HepG2 (cell line): Measurements from ENCODE around the gene NXPE3. TPM values are rescaled to one million over a fixed set of nuclear protein-coding genes. Genes with fewer than 3 reads are reported as not detected.

Experiments
- ATRX ChIP-seq: sonication (generic); formaldehyde crosslinking; IDR thresholded peaks from 2 replicates; pipeline ENCODE4 v1.4.0; 2020; ENCODE audit warnings: missing genetic modification reagents, borderline replicate concordance
- E2F2 ChIP-seq: sonication (generic); formaldehyde crosslinking; IDR thresholded peaks from 2 replicates; pipeline ENCODE4 v1.4.0; 2020; ENCODE audit warnings: missing genetic modification reagents, borderline replicate concordance
- FOSL2 ChIP-seq: sonication (generic); formaldehyde crosslinking; IDR thresholded peaks from 2 replicates; pipeline ENCODE4 v1.4.0; 2020; ENCODE audit warnings: missing genetic modification reagents
- GATAD2A ChIP-seq: IDR thresholded peaks from 2 replicates; pipeline ENCODE4 v1.6.1; 2016
- HDAC1 ChIP-seq: sonication (generic); formaldehyde crosslinking; IDR thresholded peaks from 2 replicates; pipeline ENCODE4 v1.5.1; 2020; ENCODE audit warnings: mild to moderate bottlenecking, missing genetic modification reagents
- HDAC6 ChIP-seq: fragments of 200-600 bp; sonication (generic); IDR thresholded peaks from 2 replicates; pipeline ENCODE4 v1.7.0; 2017; ENCODE audit warnings: mild to moderate bottlenecking, antibody characterized with exemption, low read length, low read depth
- MATR3 ChIP-seq: sonication (generic); formaldehyde crosslinking; IDR thresholded peaks from 2 replicates; pipeline ENCODE4 v1.4.0; 2020; ENCODE audit warnings: missing genetic modification reagents
- NFYB ChIP-seq: sonication (generic); formaldehyde crosslinking; IDR thresholded peaks from 2 replicates; pipeline ENCODE4 v1.4.0; 2020; ENCODE audit warnings: missing genetic modification reagents
- PAX8 ChIP-seq: sonication (generic); formaldehyde crosslinking; IDR thresholded peaks from 2 replicates; pipeline ENCODE4 v1.8.0; 2022; ENCODE audit warnings: mild to moderate bottlenecking, missing genetic modification reagents, borderline replicate concordance
- RERE ChIP-seq: IDR thresholded peaks from 2 replicates; pipeline ENCODE4 v1.6.1; 2016; ENCODE audit warnings: low read depth, missing genetic modification reagents, missing compliant biosample characterization
- SMAD3 ChIP-seq: sonication (generic); formaldehyde crosslinking; IDR thresholded peaks from 2 replicates; pipeline ENCODE4 v1.4.0; 2020; ENCODE audit warnings: missing genetic modification reagents
- TMF1 ChIP-seq: sonication (generic); formaldehyde crosslinking; IDR thresholded peaks from 2 replicates; pipeline ENCODE4 v1.8.1; 2022; ENCODE audit warnings: low read depth, missing genetic modification reagents
- ZBTB8A ChIP-seq: sonication (generic); formaldehyde crosslinking; IDR thresholded peaks from 2 replicates; pipeline ENCODE4 v1.4.0; 2020; ENCODE audit warnings: mild to moderate bottlenecking, low read depth, missing genetic modification reagents, borderline replicate concordance
- ZFYVE20 ChIP-seq: sonication (generic); formaldehyde crosslinking; IDR thresholded peaks from 2 replicates; pipeline ENCODE4 v1.8.0; 2023; ENCODE audit warnings: low read depth, mild to moderate bottlenecking, moderate library complexity, missing genetic modification reagents, borderline replicate concordance
- ZIK1 ChIP-seq: sonication (generic); formaldehyde crosslinking; IDR thresholded peaks from 2 replicates; pipeline ENCODE4 v1.5.0; 2020; ENCODE audit warnings: mild to moderate bottlenecking, low read depth, missing genetic modification reagents, borderline replicate concordance
- ZNF234 ChIP-seq: sonication (generic); formaldehyde crosslinking; conservative IDR thresholded peaks from 2 replicates; pipeline ENCODE4 v1.5.1; 2020; ENCODE audit warnings: mild to moderate bottlenecking, missing genetic modification reagents
- ZNF484 ChIP-seq: sonication (generic); formaldehyde crosslinking; IDR thresholded peaks from 2 replicates; pipeline ENCODE4 v1.5.1; 2020; ENCODE audit warnings: mild to moderate bottlenecking, low read depth, missing genetic modification reagents, borderline replicate concordance
- ZNF501 ChIP-seq: sonication (generic); formaldehyde crosslinking; IDR thresholded peaks from 2 replicates; pipeline ENCODE4 v1.5.1; 2020; ENCODE audit warnings: mild to moderate bottlenecking, moderate library complexity, missing genetic modification reagents
- ZNF546 ChIP-seq: sonication (generic); formaldehyde crosslinking; conservative IDR thresholded peaks from 2 replicates; pipeline ENCODE4 v1.8.1; 2023; ENCODE audit warnings: mild to moderate bottlenecking, missing genetic modification reagents
- polyA plus RNA-seq, 8 experiments: library from polyadenylated mRNA; depleted of rRNA in 3 of 8; stranded (reverse) in 7 of 8; unstranded in 1 of 8; fragments of >200 nt; fragmentation: Illumina TruSeq in 4 of 8; extraction: Trizol in 4 of 8; gene quantifications; 2 replicates each; pipeline versions ENCODE4 v1.2.1 to v1.2.3, GENCODE V29; 2011 to 2016; ENCODE audit warnings: low read depth in 4 of 8, missing spikeins in 1 of 8, mixed read lengths in 1 of 8; ENCODE audit not compliant: insufficient read depth in 1 of 8
- total RNA-seq, 5 experiments: library from RNA; depleted of rRNA; stranded (reverse); fragments of >200 nt; fragmentation: Illumina TruSeq; extraction: Trizol; gene quantifications; 2 replicates each; pipeline ENCODE4 v1.2.3, GENCODE V29; 2016; ENCODE audit warnings: low read depth in 1 of 5
- TF ChIP-seq, protein P1 (sequence below): sonication (generic); formaldehyde crosslinking; IDR thresholded peaks from 2 replicates; pipeline ENCODE4 v1.8.1; 2023; ENCODE audit warnings: mild to moderate bottlenecking, inconsistent platforms, moderate library complexity, missing genetic modification reagents, borderline replicate concordance
- TF ChIP-seq, protein P2 (sequence below): sonication (generic); formaldehyde crosslinking; IDR thresholded peaks from 2 replicates; pipeline ENCODE4 v1.8.0; 2022; ENCODE audit warnings: missing genetic modification reagents, low read depth, mild to moderate bottlenecking, borderline replicate concordance

NXPE3 gene
- total and polyA plus RNA-seq, 2 of the 13 experiments (the other 11 are each of a cell fraction or from before 2014, with no cell fraction given): 3.5 to 4.7 TPM

DNA sequence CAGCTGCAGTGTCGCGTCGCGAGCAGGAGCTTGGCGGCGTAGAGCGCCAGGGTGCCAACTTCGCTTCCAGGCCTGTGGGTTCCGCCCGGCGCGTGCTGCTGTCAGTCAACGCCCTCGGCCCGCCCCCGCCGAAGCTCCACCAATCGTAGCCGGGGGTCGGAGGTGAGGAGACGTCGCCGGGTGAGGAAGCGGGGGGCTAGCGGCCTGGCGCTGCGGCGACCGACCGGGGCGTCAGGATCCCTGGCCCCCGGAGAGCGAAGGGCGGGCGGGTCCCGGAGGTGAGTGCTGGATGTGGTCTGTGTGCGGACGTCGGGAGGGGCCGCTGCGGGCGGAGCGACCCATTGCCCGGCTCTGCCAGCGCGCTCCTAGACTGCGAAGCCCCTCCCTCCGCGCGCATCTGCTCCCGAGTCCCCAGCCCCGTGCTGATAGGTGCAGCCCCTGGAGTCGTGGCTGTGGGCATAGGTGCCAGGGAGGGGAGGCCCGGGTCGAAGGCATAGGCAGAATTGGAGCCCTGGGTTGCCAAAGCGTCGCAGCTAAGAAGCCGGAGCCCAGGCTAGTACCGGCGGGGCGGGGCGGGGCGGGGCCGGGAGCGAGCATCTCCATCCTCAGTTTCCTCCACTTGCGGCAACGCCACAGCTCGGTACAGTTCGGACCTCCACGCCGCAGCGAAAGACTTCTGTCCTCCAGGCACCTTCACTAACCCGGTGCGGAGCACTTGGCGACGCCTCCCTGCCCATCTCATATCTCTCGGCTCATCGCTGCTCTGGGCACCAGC, at the start of gene NXPE3 (continued):
- TF ChIP-seq PAX8 (CRISPR knock-in tag): peak; percentile 41; the same call in 1 of the 2 replicates
- no peak for TF ChIP-seq ATRX
- TF ChIP-seq ZFYVE20 (CRISPR knock-in tag): peak; percentile 88
- peak; percentile 8; the same call in 1 of the 2 replicates for TF ChIP-seq FOSL2 (CRISPR knock-in tag)
- TF ChIP-seq, protein P1, sequence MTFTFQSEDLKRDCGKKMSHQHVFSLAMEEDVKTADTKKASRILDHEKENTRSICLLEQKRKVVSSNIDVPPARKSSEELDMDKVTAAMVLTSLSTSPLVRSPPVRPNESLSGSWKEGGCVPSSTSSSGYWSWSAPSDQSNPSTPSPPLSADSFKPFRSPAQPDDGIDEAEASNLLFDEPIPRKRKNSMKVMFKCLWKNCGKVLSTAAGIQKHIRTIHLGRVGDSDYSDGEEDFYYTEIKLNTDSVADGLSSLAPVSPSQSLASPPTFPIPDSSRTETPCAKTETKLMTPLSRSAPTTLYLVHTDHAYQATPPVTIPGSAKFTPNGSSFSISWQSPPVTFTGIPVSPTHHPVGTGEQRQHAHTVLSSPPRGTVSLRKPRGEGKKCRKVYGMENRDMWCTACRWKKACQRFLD (CRISPR knock-in tag): no peak
- TF ChIP-seq MATR3: no peak
- no peak for TF ChIP-seq HDAC1
- TF ChIP-seq RERE: no peak
- no peak for TF ChIP-seq HDAC6
- 0 out of 2 replicates have a peak, but pooled peaks have one; percentile 3 for TF ChIP-seq TMF1
- TF ChIP-seq ZNF546 (CRISPR knock-in tag): no peak
- peak; percentile 15; the same call in 1 of the 2 replicates for TF ChIP-seq SMAD3 (CRISPR knock-in tag)
- TF ChIP-seq, protein P2, sequence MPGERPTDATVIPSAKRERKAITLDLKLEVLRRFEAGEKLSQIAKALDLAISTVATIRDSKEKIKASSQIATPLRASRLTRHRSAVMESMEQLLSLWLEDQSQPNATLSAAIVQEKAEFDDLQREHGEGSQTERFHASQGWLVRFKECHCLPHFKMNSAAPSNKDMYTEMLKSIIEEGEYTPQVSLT: no peak
- TF ChIP-seq ZBTB8A (CRISPR knock-in tag): no peak
- peak; percentile 84 for TF ChIP-seq NFYB (CRISPR knock-in tag)
- peak; percentile 80 for TF ChIP-seq ZNF501 (CRISPR knock-in tag)
- peak; percentile 75; the same call in 1 of the 2 replicates for TF ChIP-seq ZIK1 (CRISPR knock-in tag)
- TF ChIP-seq GATAD2A (CRISPR knock-in tag): peak; percentile 47
- TF ChIP-seq ZNF234 (CRISPR knock-in tag): no peak
- TF ChIP-seq ZNF484 (CRISPR knock-in tag): no peak
- TF ChIP-seq E2F2 (CRISPR knock-in tag): peak; percentile 81; the same call in 1 of the 2 replicates
